M059J (cell line): ENCODE measurements around the gene FOXR1. TPM values are rescaled to one million over a fixed set of nuclear protein-coding genes. Genes with fewer than 3 reads are reported as not detected.
"Not testable (repeated sequence)": the region's sequence is repeated elsewhere in the genome, so short reads cannot be mapped to it uniquely, and the experiment has no call there.

ENCODE experiments used
- DNase-seq: peaks from one replicate; pipeline ENCODE4 v3.0.0-alpha.2; 2012; ENCODE audit warnings: low read depth
- total RNA-seq: library from RNA; depleted of rRNA; stranded (reverse); fragments of >200 nt; shearing (Covaris generic); gene quantifications from 2 replicates; pipeline ENCODE4 v1.2.3, GENCODE V29; 2014

The FOXR1 gene
- total RNA-seq, 1 experiment from 2014 or later: not detected

- peak; percentile 89 for DNase-seq
Measured at GRCh38 chr11:118997627-118998387, 26.2 kb downstream of the FOXR1 start, which contains the start of gene CENATAC. CENATAC (plus strand) TSS chr11:118998138; CDS start chr11:118998198, 60 bp downstream.

- DNase-seq: no peak
Measured at GRCh38 chr11:118998388-118998717, 26.8 kb downstream of the FOXR1 start.

- DNase-seq: peak; percentile 93
Measured at GRCh38 chr11:118998822-118999221, 27.3 kb downstream of the FOXR1 start.

- peak; percentile 44 for DNase-seq
Measured at GRCh38 chr11:119000906-119001305, 29.3 kb downstream of the FOXR1 start.

- no peak for DNase-seq
Measured at GRCh38 chr11:119006656-119007055, 35.1 kb downstream of the FOXR1 start.

- no peak for DNase-seq
Measured at GRCh38 chr11:119011476-119012053, 40.0 kb downstream of the FOXR1 start.

GRCh38 chr11:119012629-119013170, 41.1 kb downstream of the FOXR1 start:
- DNase-seq: no peak

GRCh38 chr11:119014209-119014924, 42.8 kb downstream of the FOXR1 start:
- no peak for DNase-seq

- DNase-seq: peak; percentile 18
Measured at GRCh38 chr11:119015054-119015611, 43.6 kb downstream of the FOXR1 start.

GRCh38 chr11:119016216-119017009, 44.9 kb downstream of the FOXR1 start:
- DNase-seq: no peak

GRCh38 chr11:119017377-119017776, 45.8 kb downstream of the FOXR1 start:
- not testable (repeated sequence) for DNase-seq

GRCh38 chr11:119018074-119018938, 46.7 kb downstream of the FOXR1 start, which contains the start of the genes RPS25 and TRAPPC4:
RPS25 (minus strand) TSS chr11:119018343; CDS start chr11:119018284, 59 bp downstream.
TRAPPC4 (plus strand) TSS chr11:119018766; CDS start chr11:119018796, 30 bp downstream.
- DNase-seq: peak; percentile 97

GRCh38 chr11:119019996-119020395, 48.4 kb downstream of the FOXR1 start:
- DNase-seq: no peak

- DNase-seq: no peak
Measured at GRCh38 chr11:119021631-119022030, 50.1 kb downstream of the FOXR1 start.

GRCh38 chr11:119023741-119024140, 52.2 kb downstream of the FOXR1 start:
- DNase-seq: peak; percentile 37

- no peak for DNase-seq
Measured at GRCh38 chr11:119024430-119025098, 53.0 kb downstream of the FOXR1 start.

GRCh38 chr11:119025099-119025473, 53.5 kb downstream of the FOXR1 start:
- DNase-seq: no peak

- no peak for DNase-seq
Measured at GRCh38 chr11:119025541-119025940, 54.0 kb downstream of the FOXR1 start.

GRCh38 chr11:119025978-119026766, 54.6 kb downstream of the FOXR1 start:
- DNase-seq: no peak
